GM21526 (cell line): ENCODE data around the gene PSPC1.
"Not testable (repeated sequence)": the region's sequence is repeated elsewhere in the genome, so short reads cannot be mapped to it uniquely, and the experiment has no call there.

ENCODE experiments used
- ATAC-seq: cut with Tn5 transposase; IDR thresholded peaks from one replicate; pipeline ENCODE4 v1.9.1; 2021; ENCODE audit warnings: moderate library complexity; ENCODE audit not compliant: unreplicated experiment, low FRiP score

The PSPC1 gene

DNA sequence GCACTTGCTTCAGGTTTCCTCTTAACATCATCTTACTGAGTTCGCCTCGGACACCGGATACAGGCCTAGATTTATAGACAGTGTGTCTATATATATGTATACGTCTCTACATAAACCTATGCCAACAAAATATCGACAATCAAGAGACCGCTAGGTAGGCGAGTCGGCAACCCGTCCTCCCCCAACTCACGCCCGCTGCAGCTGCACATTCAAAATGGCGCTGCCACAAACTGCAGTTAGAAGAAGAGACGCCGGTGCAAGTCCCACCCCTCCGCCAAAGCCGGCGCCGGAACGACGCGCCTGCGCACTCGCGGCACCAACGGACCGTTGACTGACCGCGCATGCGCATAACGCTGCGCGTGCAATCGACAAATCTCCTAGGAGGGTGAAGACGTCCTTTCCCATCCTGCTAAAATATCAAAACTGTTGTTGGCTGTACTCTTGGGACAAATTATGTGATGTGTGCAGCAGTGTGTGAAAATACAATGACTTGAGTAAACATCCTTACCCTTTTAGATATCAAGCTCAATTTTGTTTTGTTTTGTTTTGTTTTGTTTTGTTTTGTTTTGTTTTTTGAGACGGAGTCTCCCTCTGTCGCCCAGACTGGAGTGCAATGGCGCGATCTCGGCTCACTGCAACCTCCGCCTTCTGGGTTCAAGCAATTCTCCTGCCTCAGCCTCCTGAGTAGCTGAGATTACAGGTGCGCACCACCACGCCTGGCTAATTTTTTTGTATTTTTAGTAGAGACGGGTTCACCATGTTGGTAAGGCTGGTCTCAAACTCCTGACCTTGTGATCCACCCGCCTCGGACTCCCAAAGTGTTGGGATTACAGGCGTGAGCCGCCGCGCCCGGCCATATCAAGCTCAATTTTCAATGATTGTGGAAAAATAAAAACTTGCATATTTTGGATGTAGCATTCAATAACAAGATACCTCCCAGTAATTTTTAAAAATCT is at the start of gene PSPC1:
TSS of gene PSPC1 (minus strand) at position 219 of the 956 bp plus-strand sequence. CDS start at position 31, 188 bp downstream.
- peak; percentile 82 for ATAC-seq

DNA sequence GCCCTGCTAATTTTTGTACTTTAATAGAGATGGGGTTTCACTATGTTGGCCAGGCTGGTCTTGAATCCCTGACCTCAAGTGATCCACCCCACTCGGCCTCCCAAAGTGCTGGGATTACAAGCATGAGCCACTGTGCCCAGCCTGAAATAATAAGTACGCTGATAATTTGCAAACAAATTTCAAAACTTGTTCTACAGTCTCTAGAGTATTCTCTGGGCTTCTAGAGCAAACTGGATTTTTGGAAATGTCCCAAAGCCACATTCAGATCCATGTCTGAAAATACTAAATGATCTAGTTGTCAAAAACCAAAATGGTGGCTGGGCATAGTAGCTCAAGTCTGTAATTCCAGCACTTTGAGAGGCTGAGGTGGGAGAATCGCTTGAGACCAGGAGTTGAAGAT is 39.9 kb upstream of the PSPC1 start:
- no peak for ATAC-seq

- ATAC-seq, result no peak
These were observed 35.6 kb upstream of the PSPC1 start for GRCh38 chr13:19818223-19818842.

DNA sequence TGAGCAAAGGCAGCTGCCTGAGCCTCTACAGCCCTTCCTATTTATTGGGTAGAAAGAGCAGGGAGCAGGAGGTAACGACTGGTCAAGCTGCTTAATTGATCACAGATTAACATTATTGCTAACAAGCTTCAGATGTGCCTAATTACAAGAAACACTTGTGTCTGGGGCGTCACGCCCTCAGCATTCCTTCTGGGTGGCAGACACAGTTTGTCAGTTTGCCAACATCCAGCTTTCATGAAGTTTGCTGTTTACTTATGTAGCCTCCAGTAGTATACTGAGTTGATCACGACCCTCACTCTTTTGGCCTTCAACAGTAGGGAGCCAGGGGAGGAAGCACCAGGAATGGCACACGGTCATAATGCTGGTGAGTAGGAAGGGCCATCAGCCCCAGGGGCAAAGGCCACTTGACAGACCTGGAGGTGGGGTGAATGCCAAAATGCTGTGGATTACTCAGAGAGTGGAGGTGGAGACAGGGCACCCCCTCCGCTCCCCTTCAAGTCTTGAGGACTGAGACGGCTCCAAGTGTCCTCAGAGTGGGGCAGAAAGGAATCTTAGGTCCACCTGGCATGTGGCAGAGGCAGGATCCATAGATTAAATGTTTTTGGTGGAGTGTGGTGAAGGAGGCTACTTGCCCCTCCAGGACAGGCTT is 34.9 kb upstream of the PSPC1 start:
- ATAC-seq, result no peak

GRCh38 chr13:19817106-19817505 is 34.4 kb upstream of the PSPC1 start:
- no peak for ATAC-seq

DNA sequence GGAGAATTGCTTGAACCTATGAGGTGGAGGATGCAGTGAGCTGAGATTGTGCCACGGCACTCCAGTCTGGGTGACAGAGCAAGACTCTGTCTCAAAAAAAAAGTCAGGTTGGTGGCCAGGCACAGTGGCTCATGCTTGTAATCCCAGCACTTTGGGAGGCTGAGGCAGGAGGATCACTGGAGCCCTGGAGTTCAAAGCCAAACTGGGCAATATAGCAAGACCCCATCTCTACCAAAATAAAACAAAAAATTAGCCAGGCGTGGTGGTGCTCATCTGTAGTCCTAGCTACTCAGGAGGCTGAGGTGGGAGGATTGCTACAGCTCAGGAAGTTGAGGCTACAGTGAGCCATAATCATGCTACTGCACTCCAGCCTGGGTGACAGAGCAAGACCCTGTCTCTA is 33.1 kb upstream of the PSPC1 start:
- ATAC-seq, result not testable (repeated sequence)

- no peak for ATAC-seq
These were observed 28.5 kb upstream of the PSPC1 start for GRCh38 chr13:19810996-19811881.

DNA sequence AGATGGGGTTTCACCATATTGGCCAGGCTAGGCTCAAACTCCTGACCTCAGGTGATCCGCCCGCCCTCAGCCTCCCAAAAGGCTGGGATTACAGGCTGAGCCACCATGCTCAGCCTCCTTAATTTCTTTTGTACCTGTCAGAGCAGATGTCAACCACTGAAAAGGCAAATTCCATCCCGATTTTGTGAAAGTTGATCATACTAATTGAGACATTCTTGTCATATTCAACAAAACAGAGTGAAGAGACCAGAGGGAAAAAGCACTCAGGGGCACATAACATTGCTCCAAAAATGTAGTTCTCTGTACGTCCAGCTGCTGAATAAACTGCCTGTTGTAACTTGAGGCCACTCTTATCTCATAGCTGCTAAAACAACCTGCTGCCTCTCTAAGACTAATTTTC is 27.4 kb upstream of the PSPC1 start:
- ATAC-seq, result no peak

GRCh38 chr13:19805765-19806164 is 23.0 kb upstream of the PSPC1 start:
- no peak for ATAC-seq

- no peak for ATAC-seq
These were observed 13.2 kb upstream of the PSPC1 start for GRCh38 chr13:19795956-19796355.

- no peak for ATAC-seq
These were observed 11.9 kb upstream of the PSPC1 start for GRCh38 chr13:19794631-19795030.

GRCh38 chr13:19791953-19792537 is 9.3 kb upstream of the PSPC1 start:
- no peak for ATAC-seq

GRCh38 chr13:19782049-19782726 is 557 bp downstream of the PSPC1 start:
- peak; percentile 29 for ATAC-seq

DNA sequence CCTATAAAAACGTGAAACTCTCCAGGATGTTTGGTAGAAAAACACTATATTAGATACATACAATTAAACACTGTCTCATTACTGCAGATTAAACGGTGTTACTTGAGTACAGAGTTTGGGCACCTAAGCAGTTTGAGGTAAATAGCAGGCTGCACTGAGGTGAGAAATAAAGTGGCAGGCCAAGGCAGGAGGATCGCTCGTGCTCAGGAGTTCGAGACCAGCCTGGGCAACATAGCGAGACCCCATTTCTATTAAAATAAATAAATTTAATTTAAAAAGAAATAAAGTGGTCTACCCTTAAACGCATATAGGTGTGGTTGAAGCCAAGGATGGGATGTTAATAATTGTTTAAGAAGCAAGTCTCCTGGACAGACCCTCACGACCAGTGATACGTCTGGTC is 1.2 kb downstream of the PSPC1 start:
- ATAC-seq, result no peak

- not testable (repeated sequence) for ATAC-seq
These were observed 1.9 kb downstream of the PSPC1 start for GRCh38 chr13:19780753-19781418.

DNA sequence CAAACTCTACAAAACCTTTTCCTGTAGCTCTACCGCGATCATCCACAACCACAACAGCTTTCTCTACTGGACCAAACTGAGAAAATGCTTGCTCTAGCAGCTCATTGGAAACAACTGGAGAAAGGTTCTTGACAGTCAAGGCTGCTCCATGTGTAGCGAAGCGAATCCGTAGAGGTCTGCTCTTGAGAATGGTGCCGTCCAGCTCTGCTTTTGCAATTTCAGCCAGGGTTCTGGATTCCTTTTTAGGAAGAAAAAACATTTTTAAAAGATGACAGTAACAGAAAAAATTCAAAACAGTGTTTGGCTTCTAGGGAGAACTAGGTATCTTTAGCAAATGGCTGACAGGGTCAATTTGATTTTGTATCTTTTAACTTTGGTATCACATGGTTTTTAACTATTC is 10.4 kb downstream of the PSPC1 start:
- no peak for ATAC-seq

DNA sequence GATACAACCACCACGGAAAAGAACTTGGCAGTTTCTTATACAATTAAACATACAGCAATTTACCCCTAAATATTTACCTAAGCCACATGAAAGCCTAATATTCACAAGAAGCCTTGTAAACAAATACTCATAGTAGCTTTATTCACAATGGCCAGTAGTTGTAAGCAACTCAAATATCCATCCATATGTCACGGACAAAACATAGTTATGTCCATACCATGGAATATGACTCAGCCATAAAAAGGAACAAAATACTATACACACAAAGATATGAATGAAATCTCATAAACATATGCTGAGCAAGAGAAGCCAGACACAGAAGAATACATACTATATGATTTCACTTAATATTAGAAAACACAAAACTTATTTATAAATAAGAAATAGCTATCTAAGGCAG is 12.9 kb downstream of the PSPC1 start:
- ATAC-seq, result no peak

- no peak for ATAC-seq
These were observed 14.8 kb downstream of the PSPC1 start for GRCh38 chr13:19767966-19768365.

- no peak for ATAC-seq
These were observed 16.2 kb downstream of the PSPC1 start for GRCh38 chr13:19766591-19766990.
